Measurements from ENCODE around the gene CNTNAP3. TPM values are rescaled to one million over a fixed set of nuclear protein-coding genes. Genes with fewer than 3 reads are reported as not detected.
"Not testable (repeated sequence)": the region's sequence is repeated elsewhere in the genome, so short reads cannot be mapped to it uniquely, and the experiment has no call there.

Gene CNTNAP3
- total RNA-seq, 6 experiments from 2014 or later: 0.99 to 2.3 (median 1.8) TPM

DNA sequence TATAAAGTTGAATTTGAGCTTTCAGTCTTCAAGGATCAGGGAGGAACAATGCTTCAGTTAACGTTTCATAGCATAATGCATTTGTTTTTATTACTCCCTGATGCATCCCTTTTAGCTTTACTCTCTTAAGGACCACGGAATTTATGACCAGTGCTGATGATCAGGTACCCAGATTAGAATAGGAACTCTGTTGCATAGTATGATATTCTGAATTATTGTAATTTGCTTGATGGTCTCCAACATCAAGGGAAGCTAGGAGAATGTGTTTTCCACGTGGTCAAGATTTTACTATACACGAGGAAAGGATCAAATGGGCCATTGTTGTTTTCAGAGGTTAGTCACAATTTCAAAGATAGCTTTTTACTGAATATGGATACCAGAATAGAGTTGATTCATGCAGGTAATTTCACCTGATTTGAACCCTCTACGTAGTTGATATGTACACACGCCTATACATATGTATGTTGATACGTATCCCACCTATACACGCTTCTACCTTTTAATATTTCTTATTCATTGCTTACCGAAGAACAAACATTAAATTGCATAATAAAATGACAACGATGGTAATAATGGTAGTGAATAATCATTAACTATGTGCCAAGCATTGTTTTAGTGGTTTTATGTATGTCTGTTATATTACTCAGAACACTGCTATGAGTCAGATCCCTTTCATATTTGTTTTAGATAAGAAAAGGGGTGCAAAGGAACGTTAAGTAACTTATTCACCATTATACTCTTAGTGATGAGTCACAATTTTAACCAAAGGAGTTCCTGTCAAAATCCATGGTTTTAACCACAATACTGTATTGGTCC lies 257.6 kb downstream of the CNTNAP3 start:
- H3K36me3 ChIP-seq; intact Hi-C loops (cut with DNase I): not testable (repeated sequence)

DNA sequence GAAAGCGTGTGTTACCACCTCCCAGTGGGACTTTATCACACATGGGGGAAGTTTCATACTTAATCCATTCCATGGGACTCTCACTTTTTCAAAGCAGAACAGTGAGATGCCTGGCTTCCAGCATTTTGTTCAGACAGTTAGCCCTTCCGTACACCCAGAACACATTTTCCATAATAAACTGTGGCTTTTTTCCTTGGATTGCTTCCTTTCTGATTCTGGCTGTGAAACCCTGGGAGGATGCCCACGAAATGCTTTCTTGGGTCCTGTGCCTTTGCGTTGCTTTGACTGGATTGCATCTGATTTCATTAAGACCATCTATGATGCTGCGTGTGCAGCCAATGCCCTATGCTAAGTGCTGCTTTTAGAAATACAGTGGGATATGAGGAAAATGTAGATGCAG lies 259.1 kb downstream of the CNTNAP3 start:
- intact Hi-C loops (cut with DNase I); H3K27me3 ChIP-seq; H3K36me3 ChIP-seq; DNase-seq; H3K4me1 ChIP-seq; H3K4me3 ChIP-seq; H3K27ac ChIP-seq; H3K9me3 ChIP-seq; ATAC-seq: not testable (repeated sequence)
- 53% methylated on average over 5 of the region's 5 CpGs for WGBS (ENCODE audit: insufficient coverage, low coverage, low lambda C conversion rate, missing lambda C conversion rate)

More for the DNA sequence above, 257.6 kb downstream of the CNTNAP3 start:
- peak in 2 of 4 donors; percentile 36 to 63 for ATAC-seq
- 43% methylated on average over 9 of the region's 11 CpGs for WGBS (ENCODE audit: insufficient coverage, low coverage, low lambda C conversion rate, missing lambda C conversion rate)
- not testable (repeated sequence) for DNase-seq, H3K27ac ChIP-seq, H3K27me3 ChIP-seq, H3K4me3 ChIP-seq, H3K4me1 ChIP-seq, H3K9me3 ChIP-seq

- DNase-seq; intact Hi-C loops (cut with DNase I); ATAC-seq; H3K36me3 ChIP-seq; H3K9me3 ChIP-seq; H3K4me3 ChIP-seq; H3K27me3 ChIP-seq; H3K4me1 ChIP-seq; H3K27ac ChIP-seq: not testable (repeated sequence)
- 69% methylated on average over 7 of the region's 7 CpGs for WGBS (ENCODE audit: insufficient coverage, low coverage, low lambda C conversion rate, missing lambda C conversion rate)
Measured at GRCh38 chr9:39028168-39028567, 259.8 kb downstream of the CNTNAP3 start.

- peak in 1 of 4 donors; percentile 6 for ATAC-seq
- H3K27me3 ChIP-seq; DNase-seq; H3K4me3 ChIP-seq; H3K4me1 ChIP-seq; H3K27ac ChIP-seq; H3K9me3 ChIP-seq; intact Hi-C loops (cut with DNase I); H3K36me3 ChIP-seq: not testable (repeated sequence)
- WGBS (ENCODE audit: insufficient coverage, low coverage, low lambda C conversion rate, missing lambda C conversion rate): 51% methylated on average over 4 of the region's 4 CpGs
Measured at GRCh38 chr9:39025911-39026588, 261.9 kb downstream of the CNTNAP3 start.

Small RNAs within 50 kb of the gene (small RNA-seq; reads per million reads assigned to genes)
- 0 reads per million in 2 experiments for gene RN7SL640P

Other genes starting within 250 kb of the CNTNAP3 start
- not detected for gene SPATA31A1, start 67.5 kb upstream of the CNTNAP3 start, total RNA-seq